Loucy (cell line): ENCODE data around the gene AAK1.
"Not testable (repeated sequence)": the region's sequence is repeated elsewhere in the genome, so short reads cannot be mapped to it uniquely, and the experiment has no call there.

Experiments
- H2AFZ ChIP-seq: fragments of 200-600 bp; sonication (generic); 2 replicates; pipeline ENCODE4 v1.6.0; 2016; ENCODE audit warnings: antibody characterized with exemption, mild to moderate bottlenecking, low read length, moderate library complexity
- H3F3A ChIP-seq: fragments of 200-600 bp; 2 replicates; pipeline ENCODE4 v1.6.0; 2016; ENCODE audit warnings: antibody characterized with exemption, low read depth, mild to moderate bottlenecking
- H3K27me3 ChIP-seq: fragments of 200-600 bp; sonication (generic); 2 replicates; pipeline ENCODE4 v1.6.1; 2014; ENCODE audit warnings: low read length, mild to moderate bottlenecking; ENCODE audit not compliant: insufficient read depth, poor library complexity, severe bottlenecking
- H3K36me3 ChIP-seq: fragments of 200-600 bp; sonication (generic); 2 replicates; pipeline ENCODE4 v1.6.1; 2016; ENCODE audit warnings: low read length; ENCODE audit not compliant: insufficient read depth
- H3K4me1 ChIP-seq: fragments of 200-600 bp; sonication (generic); 2 replicates; pipeline ENCODE4 v1.5.1; 2014; ENCODE audit warnings: low read length, mild to moderate bottlenecking; ENCODE audit not compliant: insufficient read depth, poor library complexity, severe bottlenecking
- H3K4me2 ChIP-seq: fragments of 200-600 bp; sonication (generic); 2 replicates; pipeline ENCODE4 v1.6.0; 2014; ENCODE audit warnings: antibody characterized with exemption, low read length, low read depth, mild to moderate bottlenecking; ENCODE audit not compliant: poor library complexity, severe bottlenecking
- H3K4me3 ChIP-seq: fragments of 200-600 bp; sonication (generic); 2 replicates; pipeline ENCODE4 v1.5.1; 2014; ENCODE audit warnings: low read length, mild to moderate bottlenecking, mixed read lengths; ENCODE audit not compliant: poor library complexity, severe bottlenecking
- H3K79me2 ChIP-seq: fragments of 200-600 bp; sonication (generic); 2 replicates; pipeline ENCODE4 v1.6.1; 2014; ENCODE audit warnings: low read length; ENCODE audit not compliant: insufficient read depth
- H3K9ac ChIP-seq: fragments of 200-600 bp; sonication (generic); 2 replicates; pipeline ENCODE4 v1.6.0; 2014; ENCODE audit warnings: mild to moderate bottlenecking, low read depth, low read length, moderate library complexity; ENCODE audit not compliant: poor library complexity, severe bottlenecking
- H3K9me2 ChIP-seq: fragments of 200-600 bp; sonication (generic); replicated peaks from 2 replicates; pipeline ENCODE4 v1.6.1; 2016; ENCODE audit warnings: low read depth, low read length, mixed read lengths
- H3K9me3 ChIP-seq: fragments of 200-600 bp; sonication (generic); 2 replicates; pipeline ENCODE4 v1.6.1; 2014; ENCODE audit warnings: mild to moderate bottlenecking, antibody characterized with exemption, low read length, low read depth; ENCODE audit not compliant: insufficient read depth
- H4K20me1 ChIP-seq: fragments of 200-600 bp; sonication (generic); 2 replicates; pipeline ENCODE4 v1.6.0; 2014; ENCODE audit warnings: antibody characterized with exemption, low read length, mild to moderate bottlenecking; ENCODE audit not compliant: insufficient read depth, poor library complexity, severe bottlenecking
- CTCF ChIP-seq: fragments of 200-600 bp; sonication (generic); conservative IDR thresholded peaks from 2 replicates; pipeline ENCODE4 v1.5.1; 2014; ENCODE audit warnings: mild to moderate bottlenecking, antibody characterized with exemption, low read length
- EZH2phosphoT487 ChIP-seq: fragments of 200-600 bp; IDR thresholded peaks from 2 replicates; pipeline ENCODE4 v1.6.1; 2018; ENCODE audit warnings: antibody characterized with exemption, mild to moderate bottlenecking, moderate library complexity, borderline replicate concordance

AAK1 gene

GRCh38 chr2:69428981-69429380 lies 214.6 kb downstream of the AAK1 start:
- H3K9ac ChIP-seq: no peak overlapping the region
- H3K4me2 ChIP-seq: no peak overlapping the region
- H3K9me3 ChIP-seq: no peaks in the 10 kb centered on the region
- H3K4me3 ChIP-seq: no peak overlapping the region
- no peak for TF ChIP-seq CTCF
- no peak for TF ChIP-seq EZH2phosphoT487
- H4K20me1 ChIP-seq: no peaks in the 10 kb centered on the region
- no peaks in the 10 kb centered on the region for H3K9me2 ChIP-seq
- no peaks in the 10 kb centered on the region for H3F3A ChIP-seq
- no peaks in the 10 kb centered on the region for H3K79me2 ChIP-seq
- H3K36me3 ChIP-seq: 0 out of 2 replicates have a peak, but pooled peaks cover 2% of the 10 kb centered on the region
- no peak overlapping the region for H2AFZ ChIP-seq
- H3K27me3 ChIP-seq: no peaks in the 10 kb centered on the region
- no peaks in the 10 kb centered on the region for H3K4me1 ChIP-seq

GRCh38 chr2:69424419-69424818 lies 219.1 kb downstream of the AAK1 start:
- H3K9me3 ChIP-seq: no peaks in the 10 kb centered on the region
- no peaks in the 10 kb centered on the region for H3K9me2 ChIP-seq
- 0 out of 2 replicates have a peak, but pooled peaks cover 2% of the 10 kb centered on the region for H3K36me3 ChIP-seq
- H3K4me2 ChIP-seq: no peak overlapping the region
- H3K79me2 ChIP-seq: no peaks in the 10 kb centered on the region
- no peak overlapping the region for H3K4me3 ChIP-seq
- no peak overlapping the region for H3K9ac ChIP-seq
- no peak overlapping the region for H2AFZ ChIP-seq
- H3K27me3 ChIP-seq: no peaks in the 10 kb centered on the region
- no peaks in the 10 kb centered on the region for H4K20me1 ChIP-seq
- H3F3A ChIP-seq: no peaks in the 10 kb centered on the region
- H3K4me1 ChIP-seq: no peaks in the 10 kb centered on the region
- TF ChIP-seq EZH2phosphoT487 (no peak), CTCF (no peak)

- Histone ChIP-seq H3K9me2 (no peaks in the 10 kb centered on the region), H3K27me3 (no peaks in the 10 kb centered on the region), H3K4me2 (no peak overlapping the region), H3K9me3 (no peaks in the 10 kb centered on the region), H3K4me3 (no peak overlapping the region), H2AFZ (no peak overlapping the region), H4K20me1 (no peaks in the 10 kb centered on the region), H3K79me2 (no peaks in the 10 kb centered on the region), H3K9ac (no peak overlapping the region), H3K4me1 (no peaks in the 10 kb centered on the region), H3K36me3 (no peaks in the 10 kb centered on the region; the same call in 1 of the 2 replicates), H3F3A (no peaks in the 10 kb centered on the region)
- TF ChIP-seq CTCF: no peak
- no peak for TF ChIP-seq EZH2phosphoT487
Measured at GRCh38 chr2:69422198-69422597, 221.3 kb downstream of the AAK1 start.

- H3K4me2 ChIP-seq, H3F3A ChIP-seq, H3K4me1 ChIP-seq, H3K27me3 ChIP-seq, H3K9me2 ChIP-seq, H2AFZ ChIP-seq, H3K9ac ChIP-seq, H3K79me2 ChIP-seq, H4K20me1 ChIP-seq, H3K9me3 ChIP-seq, H3K36me3 ChIP-seq, H3K4me3 ChIP-seq: not testable (repeated sequence)
Measured at GRCh38 chr2:69419111-69419510, 224.4 kb downstream of the AAK1 start.
